Ovary (tissue), 3 donors: ENCODE results near the gene RNASEH2A.

ENCODE experiments used
- EP300 ChIP-seq: sonication (generic); formaldehyde crosslinking; IDR thresholded peaks from one replicate; pipeline ENCODE4 v1.6.1; 2017; ENCODE audit warnings: antibody characterized with exemption
- POLR2A ChIP-seq: fragments of 450-650 bp; IDR thresholded peaks from one replicate; pipeline ENCODE4 v1.6.1; 2017; ENCODE audit warnings: antibody characterized with exemption, mild to moderate bottlenecking, moderate library complexity
- TF ChIP-seq, protein P1 (sequence below), 3 donors: fragments of 450-650 bp in 2 of 3; fragments of 200-600 bp in 1 of 3; IDR thresholded peaks; one replicate each; pipeline versions ENCODE4 v1.5.1 to v1.8.0; 2016 to 2022; ENCODE audit warnings: antibody characterized with exemption in 3 of 3, mild to moderate bottlenecking in 1 of 3
- donor health status: DM: no; HTN: no; CAD: no.

DNA sequence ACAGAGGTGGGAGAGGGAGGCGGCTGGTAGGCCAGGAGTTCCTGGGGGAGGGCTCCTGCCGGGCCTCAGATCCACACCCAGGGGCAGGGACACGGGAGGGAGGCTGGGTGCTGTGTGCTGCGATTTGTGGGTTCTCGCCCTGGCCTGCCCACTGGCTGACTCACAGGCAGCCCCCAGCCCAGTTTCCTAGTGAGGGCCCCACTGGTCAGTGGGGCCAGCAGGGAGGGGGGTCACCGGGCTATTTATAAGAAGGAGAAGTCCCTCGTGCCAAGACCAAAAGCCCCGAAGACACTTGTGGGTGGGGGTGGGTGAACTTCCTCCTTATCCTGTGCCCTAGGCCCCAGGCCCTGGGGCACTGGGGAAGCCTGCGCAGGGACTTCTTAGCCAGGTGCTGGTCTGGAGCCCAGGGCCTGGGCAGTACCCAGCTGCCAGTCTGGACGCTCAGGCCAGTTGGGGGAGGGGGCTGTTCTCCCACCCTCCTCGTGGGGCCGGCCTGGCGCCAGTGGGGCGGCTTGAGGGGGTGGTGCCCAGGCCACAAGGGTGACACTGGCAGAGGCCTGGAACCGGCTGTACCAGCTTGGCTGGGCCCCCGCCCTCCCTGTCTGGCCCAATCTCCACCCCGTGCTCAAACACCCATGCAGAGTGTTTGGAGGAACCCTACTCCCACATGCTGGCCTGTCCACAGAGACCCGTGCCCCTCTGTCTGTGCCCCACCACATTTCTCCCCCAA, 20.1 kb upstream of the RNASEH2A start:
- TF ChIP-seq, protein P1, sequence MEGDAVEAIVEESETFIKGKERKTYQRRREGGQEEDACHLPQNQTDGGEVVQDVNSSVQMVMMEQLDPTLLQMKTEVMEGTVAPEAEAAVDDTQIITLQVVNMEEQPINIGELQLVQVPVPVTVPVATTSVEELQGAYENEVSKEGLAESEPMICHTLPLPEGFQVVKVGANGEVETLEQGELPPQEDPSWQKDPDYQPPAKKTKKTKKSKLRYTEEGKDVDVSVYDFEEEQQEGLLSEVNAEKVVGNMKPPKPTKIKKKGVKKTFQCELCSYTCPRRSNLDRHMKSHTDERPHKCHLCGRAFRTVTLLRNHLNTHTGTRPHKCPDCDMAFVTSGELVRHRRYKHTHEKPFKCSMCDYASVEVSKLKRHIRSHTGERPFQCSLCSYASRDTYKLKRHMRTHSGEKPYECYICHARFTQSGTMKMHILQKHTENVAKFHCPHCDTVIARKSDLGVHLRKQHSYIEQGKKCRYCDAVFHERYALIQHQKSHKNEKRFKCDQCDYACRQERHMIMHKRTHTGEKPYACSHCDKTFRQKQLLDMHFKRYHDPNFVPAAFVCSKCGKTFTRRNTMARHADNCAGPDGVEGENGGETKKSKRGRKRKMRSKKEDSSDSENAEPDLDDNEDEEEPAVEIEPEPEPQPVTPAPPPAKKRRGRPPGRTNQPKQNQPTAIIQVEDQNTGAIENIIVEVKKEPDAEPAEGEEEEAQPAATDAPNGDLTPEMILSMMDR (IDR thresholded peaks at IDR 0.05): no peak
- TF ChIP-seq EP300: no peak
- no peak for TF ChIP-seq POLR2A
